Pancreas (tissue), 10 donors: ENCODE measurements around the gene UCMA. TPM values are rescaled to one million over a fixed set of nuclear protein-coding genes. Genes with fewer than 3 reads are reported as not detected.

Experiments
- ATAC-seq, 4 donors: fragments of 200-7000 bp; cut with Tn5 transposase; one replicate each; pipeline versions ENCODE4 v1.8.0 to v1.9.1; 2020; ENCODE audit warnings: mild to moderate bottlenecking in 4 of 4, moderate library complexity in 4 of 4
- DNase-seq, 6 donors: peaks; one replicate each; pipeline ENCODE4 v3.0.0-alpha.2; 2020
- FAIRE-seq: peaks from 2 replicates; lab custom pipeline; 2012; peaks lifted over from hg19 to GRCh38; lab: Jason Lieb, UNC
- H3K27ac ChIP-seq, 4 donors: fragments of 200-600 bp; sonication (generic); 1 replicate in 3 of 4; 2 replicates in 1 of 4; pipeline versions ENCODE4 v1.5.0 to v1.8.0; 2020
- H3K27me3 ChIP-seq, 4 donors: fragments of 200-600 bp; one replicate each; pipeline ENCODE4 v1.8.0; 2021
- H3K36me3 ChIP-seq, 3 donors: fragments of 200-600 bp; sonication (generic) in 1 of 3; one replicate each; pipeline versions ENCODE4 v1.5.0 to v1.8.0; 2020 to 2021
- H3K4me1 ChIP-seq, 3 donors: fragments of 200-600 bp; one replicate each; pipeline ENCODE4 v1.8.0; 2021
- H3K4me3 ChIP-seq, 4 donors: fragments of 200-600 bp; sonication (generic) in 2 of 4; one replicate each; pipeline versions ENCODE4 v1.5.0 to v1.8.0; 2020 to 2021
- H3K9me3 ChIP-seq, 4 donors: fragments of 200-600 bp; one replicate each; pipeline ENCODE4 v1.8.0; 2021
- CTCF ChIP-seq, 4 donors: fragments of 200-600 bp; sonication (generic) in 3 of 4; IDR thresholded peaks; one replicate each; pipeline versions ENCODE4 v1.5.0 to v1.8.0; 2021; ENCODE audit warnings: antibody characterized with exemption in 4 of 4
- WGBS, 2 donors: extraction: QIAGEN DNeasy Blood & Tissue Kit; methylation state at CpG; one replicate each; pipeline ENCODE4 v1.1.7; 2013; 5-methylcytosine and 5-hydroxymethylcytosine counted together
- intact Hi-C, 3 donors: fragments of 100-400 bp; cut with DNase I; formaldehyde crosslinking; loops; one replicate each; pipeline versions ENCODE4 v1.11.1 to v1.14.2; 2022
- polyA plus RNA-seq, 2 donors: library from polyadenylated mRNA; stranded (reverse); fragments of 200-250 nt; gene quantifications; one replicate each; pipeline ENCODE4 v1.2.3, GENCODE V29; 2013
- total RNA-seq, 6 donors: library from RNA; stranded (reverse); fragmentation: NEBNext Ultra II Directional in 4 of 6; extraction: Animal tissue kit (Norgen Biotek cat#: 25700) in 4 of 6; gene quantifications; one replicate each; pipeline versions ENCODE4 v1.2.1 to v1.2.4, GENCODE V29; 2021 to 2023
- donor health status: healthy with polysubstance abuse.
- donor health status: DM: no; HTN: no; CAD: no; lungs with moderate emphysema.
- donor health status: DM: no; HTN: no; CAD: no.
- donor health status: control.
- donor health status: control.
- donor health status: Bipolar disorder and iron deficiency.
- donor health status: DM: yes; HTN: yes; CAD: no.
- donor health status: DM: no; HTN: no; CAD: no.
- donor health status: DM: no; HTN: no; CAD: no.
- donor health status: DM: yes; HTN: yes; CAD: no.

UCMA gene
- total and polyA plus RNA-seq, 8 donors = not detected

- 65% methylated on average over 13 to 14 of the region's 14 CpGs for WGBS, 2 donors
- Histone ChIP-seq H3K4me1 (no peaks in the 10 kb centered on the region), H3K27me3 (no peaks in the 10 kb centered on the region), H3K36me3 (no peaks in the 10 kb centered on the region), H3K4me3 (no peak overlapping the region), H3K9me3 (no peaks in the 10 kb centered on the region), H3K27ac (no peak overlapping the region)
- intact Hi-C loops = no loop called here
- no peak for TF ChIP-seq CTCF (IDR thresholded peaks at IDR 0.05)
- no peak for FAIRE-seq
- no peak for DNase-seq
- ATAC-seq = no peak
These were observed 816 bp downstream of the UCMA start for GRCh38 chr10:13233358-13233757.

GRCh38 chr10:13231808-13232207, 2.4 kb downstream of the UCMA start:
- no peak for TF ChIP-seq CTCF (IDR thresholded peaks at IDR 0.05)
- intact Hi-C loops = no loop called here
- ATAC-seq (no peak), FAIRE-seq (no peak), DNase-seq (no peak)
- H3K27me3 ChIP-seq = no peaks in the 10 kb centered on the region
- H3K36me3 ChIP-seq = no peaks in the 10 kb centered on the region
- H3K4me3 ChIP-seq = no peak overlapping the region
- H3K9me3 ChIP-seq = no peaks in the 10 kb centered on the region
- 79 to 81% methylated on average over 6 of the region's 6 CpGs for WGBS, 2 donors
- no peak overlapping the region for H3K27ac ChIP-seq
- no peaks in the 10 kb centered on the region for H3K4me1 ChIP-seq

GRCh38 chr10:13231190-13231589, 3.0 kb downstream of the UCMA start:
- intact Hi-C loops = no loop called here
- no peaks in the 10 kb centered on the region for H3K27me3 ChIP-seq
- no peaks in the 10 kb centered on the region for H3K36me3 ChIP-seq
- no peaks in the 10 kb centered on the region for H3K4me1 ChIP-seq
- TF ChIP-seq CTCF (IDR thresholded peaks at IDR 0.05) = no peak
- no peak for ATAC-seq
- H3K9me3 ChIP-seq = no peaks in the 10 kb centered on the region
- no peak overlapping the region for H3K27ac ChIP-seq
- no peak overlapping the region for H3K4me3 ChIP-seq
- 61 to 71% methylated on average over 9 of the region's 9 CpGs for WGBS, 2 donors
- FAIRE-seq = no peak
- DNase-seq = no peak

- no peak for TF ChIP-seq CTCF (IDR thresholded peaks at IDR 0.05)
- Histone ChIP-seq H3K36me3 (no peaks in the 10 kb centered on the region), H3K4me3 (no peak overlapping the region), H3K9me3 (no peaks in the 10 kb centered on the region), H3K4me1 (no peaks in the 10 kb centered on the region), H3K27ac (no peak overlapping the region), H3K27me3 (no peaks in the 10 kb centered on the region)
- DNase-seq (no peak), FAIRE-seq (no peak), ATAC-seq (no peak)
- intact Hi-C loops = no loop called here
- 89 to 95% methylated on average over 5 of the region's 5 CpGs for WGBS, 2 donors
These were observed 7.1 kb downstream of the UCMA start for GRCh38 chr10:13227031-13227430.

- TF ChIP-seq CTCF (IDR thresholded peaks at IDR 0.05) = no peak
- Histone ChIP-seq H3K4me3 (no peak overlapping the region), H3K27me3 (no peaks in the 10 kb centered on the region), H3K9me3 (no peaks in the 10 kb centered on the region), H3K27ac (no peak overlapping the region), H3K36me3 (no peaks in the 10 kb centered on the region), H3K4me1 (no peaks in the 10 kb centered on the region)
- FAIRE-seq (no peak), DNase-seq (no peak), ATAC-seq (no peak)
- intact Hi-C loops = no loop called here
- WGBS, 2 donors = 91 to 94% methylated on average over 8 of the region's 8 CpGs
These were observed 8.6 kb downstream of the UCMA start for GRCh38 chr10:13225601-13226000.
